ENCODE measurements around the gene PTCD2. TPM values are rescaled to one million over a fixed set of nuclear protein-coding genes. Genes with fewer than 3 reads are reported as not detected.

PTCD2 gene
- total and polyA plus RNA-seq, 7 experiments from 2014 or later, result 3.7 to 12.6 (median 6.0) TPM

DNA sequence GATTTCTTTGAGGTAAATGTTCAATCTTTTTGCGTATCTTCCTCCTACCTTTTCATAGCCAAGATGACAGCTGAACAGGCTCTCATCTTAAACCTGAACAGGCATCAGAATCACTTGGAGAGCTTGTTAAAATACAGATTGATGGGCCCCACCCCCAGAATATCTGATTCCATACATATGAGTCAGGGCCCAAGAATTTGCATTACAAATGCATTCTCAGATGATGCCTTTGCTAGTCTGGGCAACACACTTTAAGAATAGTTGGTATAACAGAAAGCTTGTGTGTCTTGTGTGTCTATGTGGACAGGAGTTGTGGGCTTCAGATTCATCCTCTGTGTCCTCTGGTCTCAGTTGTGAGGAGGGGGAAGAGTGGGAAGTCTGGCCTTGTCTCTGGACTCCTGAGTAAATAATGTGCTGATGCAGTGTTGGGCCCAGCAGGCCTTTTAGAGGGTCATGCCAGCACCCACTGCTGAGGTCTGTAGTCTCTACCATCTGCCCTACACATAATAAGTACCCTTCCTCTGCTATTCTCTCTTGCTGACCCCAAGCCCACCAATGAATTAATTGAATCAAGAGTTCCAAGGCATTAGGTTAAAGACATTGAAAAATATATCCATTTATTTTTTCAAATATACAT lies 43.1 kb downstream of the PTCD2 start:
- peaks cover 0 to 6% (median 0%) of the 10 kb centered on the region in 7 donors for H3K4me1 Mint-ChIP-seq
- DNase-seq, result no peak
- no peak overlapping the region for H3K4me3 Mint-ChIP-seq
- H3K27me3 Mint-ChIP-seq, result no peaks in the 10 kb centered on the region
- H3K9me3 Mint-ChIP-seq, result peaks cover 0 to 4% (median 0%) of the 10 kb centered on the region in 11 donors
- H3K27ac Mint-ChIP-seq, result peak overlapping the region in 2 of 9 donors; percentile 9 to 22
- no peaks in the 10 kb centered on the region for H3K4me1 ChIP-seq (ENCODE audit: control insufficient read depth in 2 of 2, insufficient read depth in 2 of 2, low read length in 2 of 2)
- intact Hi-C loops (cut with micrococcal nuclease), result loop anchor here in 1 of 2 donors (10.0 kb wide), 1 partner anchor 162 kb away; no protein-coding TSS in a partner anchor
- no peak overlapping the region for H3K27ac ChIP-seq (ENCODE audit: low read depth, low read length)
- H3K4me3 ChIP-seq (ENCODE audit: low read length), result no peak overlapping the region
- CTCF ChIA-PET, result interaction anchor here (1.0 kb wide), 1 partner anchor 10 kb away, joined by 4 read pairs; no protein-coding TSS in a partner anchor
- no peaks in the 10 kb centered on the region for H3K27me3 ChIP-seq (ENCODE audit: control insufficient read depth in 2 of 2, insufficient read depth in 2 of 2, low read length in 2 of 2)
- no peaks in the 10 kb centered on the region for H3K9me3 ChIP-seq (ENCODE audit: control insufficient read depth in 2 of 3, low read length in 3 of 3)
- peaks cover 0 to 34% (median 0%) of the 10 kb centered on the region in 3 experiments for H3K36me3 ChIP-seq (ENCODE audit: control insufficient read depth in 2 of 3, insufficient read depth in 3 of 3, low read length in 3 of 3)
- H3K36me3 Mint-ChIP-seq, result peaks cover 16 to 53% (median 32%) of the 10 kb centered on the region in 5 donors
- POLR2A ChIA-PET, result no interaction called here
- ATAC-seq, result no peak

DNA sequence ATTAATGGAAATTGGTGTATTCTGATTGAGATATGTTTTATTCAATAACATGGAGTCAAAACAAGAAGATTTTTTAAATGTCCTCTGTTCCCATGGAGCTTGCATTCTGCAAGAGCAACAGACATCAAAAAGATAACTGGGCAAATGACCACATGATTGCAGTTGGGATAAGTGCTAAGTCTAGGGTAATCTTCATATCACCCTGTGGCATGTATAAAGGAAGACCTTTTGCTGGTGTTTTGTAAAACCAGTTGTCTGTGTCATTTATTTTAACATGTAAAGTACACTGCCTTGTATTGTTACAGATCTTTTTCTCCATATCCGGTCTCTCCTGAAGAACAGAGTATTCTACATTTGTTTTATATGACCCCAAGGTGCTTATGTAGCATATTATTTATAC lies 44.0 kb downstream of the PTCD2 start:
- no peaks in the 10 kb centered on the region for H3K9me3 ChIP-seq (ENCODE audit: control insufficient read depth in 2 of 3, low read length in 3 of 3)
- H3K27ac ChIP-seq (ENCODE audit: low read depth, low read length), result no peak overlapping the region
- H3K4me3 ChIP-seq (ENCODE audit: low read length), result no peak overlapping the region
- peaks cover 0 to 28% (median 0%) of the 10 kb centered on the region in 3 experiments for H3K36me3 ChIP-seq (ENCODE audit: control insufficient read depth in 2 of 3, insufficient read depth in 3 of 3, low read length in 3 of 3)
- Mint-ChIP-seq H3K27ac (no peak overlapping the region), H3K27me3 (no peaks in the 10 kb centered on the region), H3K36me3 (peaks cover 16 to 53% (median 24%) of the 10 kb centered on the region in 5 donors), H3K4me3 (no peak overlapping the region), H3K4me1 (peaks cover 0 to 7% (median 0%) of the 10 kb centered on the region in 7 donors), H3K9me3 (peaks cover 0 to 4% (median 0%) of the 10 kb centered on the region in 11 donors)
- ChIA-PET POLR2A (no interaction called here), CTCF (interaction anchor here (1.0 kb wide), 2 partner anchors 9 to 455 kb away, joined by 3 to 4 read pairs; no protein-coding TSS in a partner anchor)
- ATAC-seq (no peak), DNase-seq (no peak)
- no peaks in the 10 kb centered on the region for H3K27me3 ChIP-seq (ENCODE audit: control insufficient read depth in 2 of 2, insufficient read depth in 2 of 2, low read length in 2 of 2)
- intact Hi-C loops (cut with micrococcal nuclease), result loop anchor here in 1 of 2 donors (10.0 kb wide), 1 partner anchor 161 kb away; no protein-coding TSS in a partner anchor
- no peaks in the 10 kb centered on the region for H3K4me1 ChIP-seq (ENCODE audit: control insufficient read depth in 2 of 2, insufficient read depth in 2 of 2, low read length in 2 of 2)

DNA sequence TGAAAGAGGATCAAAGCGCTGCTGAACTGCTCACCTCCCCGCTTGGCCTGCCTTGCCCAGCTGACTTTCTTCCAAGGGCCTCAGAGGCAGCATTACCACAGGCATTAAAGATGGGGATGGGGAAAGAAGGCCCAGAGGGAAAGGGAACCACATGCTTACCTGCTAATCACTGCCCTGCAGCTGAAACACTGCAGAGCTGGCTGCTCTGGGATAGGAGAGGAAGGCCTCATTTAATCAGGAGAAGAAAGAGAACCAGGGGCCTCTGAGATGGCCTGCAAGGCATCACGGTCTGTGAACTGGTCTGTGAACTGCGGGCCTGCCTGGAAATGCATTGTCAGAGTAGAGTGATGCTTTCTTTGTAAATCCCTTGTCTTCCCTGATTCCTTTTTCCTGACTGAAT lies 44.8 kb downstream of the PTCD2 start:
- Histone ChIP-seq H3K27ac (ENCODE audit: low read depth, low read length) (no peak overlapping the region), H3K9me3 (ENCODE audit: control insufficient read depth in 2 of 3, low read length in 3 of 3) (no peaks in the 10 kb centered on the region), H3K4me1 (ENCODE audit: control insufficient read depth in 2 of 2, insufficient read depth in 2 of 2, low read length in 2 of 2) (no peaks in the 10 kb centered on the region), H3K36me3 (ENCODE audit: control insufficient read depth in 2 of 3, insufficient read depth in 3 of 3, low read length in 3 of 3) (peaks cover 0 to 21% (median 0%) of the 10 kb centered on the region in 3 experiments), H3K27me3 (ENCODE audit: control insufficient read depth in 2 of 2, insufficient read depth in 2 of 2, low read length in 2 of 2) (no peaks in the 10 kb centered on the region), H3K4me3 (ENCODE audit: low read length) (no peak overlapping the region)
- POLR2A ChIA-PET, result no interaction called here
- no peak overlapping the region for H3K4me3 Mint-ChIP-seq
- peaks cover 0 to 7% (median 0%) of the 10 kb centered on the region in 7 donors for H3K4me1 Mint-ChIP-seq
- H3K36me3 Mint-ChIP-seq, result peaks cover 11 to 47% (median 19%) of the 10 kb centered on the region in 5 donors
- CTCF ChIA-PET, result no interaction called here
- ATAC-seq, result no peak
- intact Hi-C loops (cut with micrococcal nuclease), result loop anchor here in 1 of 2 donors (10.0 kb wide), 1 partner anchor 160 kb away; no protein-coding TSS in a partner anchor
- H3K27ac Mint-ChIP-seq, result no peak overlapping the region
- H3K27me3 Mint-ChIP-seq, result no peaks in the 10 kb centered on the region
- DNase-seq, result no peak
- peaks cover 0 to 4% (median 0%) of the 10 kb centered on the region in 11 donors for H3K9me3 Mint-ChIP-seq

DNA sequence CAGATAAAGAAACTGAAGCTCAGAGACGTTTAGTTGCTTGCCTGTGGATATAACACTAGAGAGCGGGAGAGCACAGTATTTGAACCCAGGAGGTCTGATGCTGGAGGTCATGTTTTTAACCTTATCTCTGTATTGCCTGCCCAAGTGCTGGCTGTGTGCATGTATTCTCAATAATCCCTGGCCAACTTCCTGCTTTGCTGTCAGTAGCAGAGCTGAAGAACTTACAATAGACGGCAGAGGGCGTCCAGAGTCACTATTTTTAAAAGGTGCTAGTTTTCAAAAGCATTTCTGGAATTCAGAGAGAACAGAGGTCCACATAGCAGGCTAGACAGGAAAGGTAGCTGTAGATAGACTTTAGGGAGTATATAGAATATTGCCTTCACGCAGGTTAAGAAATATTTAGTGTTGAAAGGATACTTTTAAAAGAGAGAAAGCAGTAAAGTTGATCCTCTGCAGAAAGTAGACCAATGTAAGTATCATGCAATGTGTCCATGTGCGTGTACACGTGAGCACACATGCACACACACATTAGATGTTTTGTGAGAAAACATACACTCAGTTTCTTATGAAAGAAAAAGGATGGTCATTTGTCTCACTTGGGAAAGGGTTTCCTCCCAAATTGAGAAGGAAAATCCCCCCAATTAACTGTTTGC lies 46.3 kb downstream of the PTCD2 start:
- peaks cover 11 to 44% (median 16%) of the 10 kb centered on the region in 5 donors for H3K36me3 Mint-ChIP-seq
- Histone ChIP-seq H3K27ac (ENCODE audit: low read depth, low read length) (no peak overlapping the region), H3K9me3 (ENCODE audit: control insufficient read depth in 2 of 3, low read length in 3 of 3) (no peaks in the 10 kb centered on the region), H3K27me3 (ENCODE audit: control insufficient read depth in 2 of 2, insufficient read depth in 2 of 2, low read length in 2 of 2) (no peaks in the 10 kb centered on the region), H3K36me3 (ENCODE audit: control insufficient read depth in 2 of 3, insufficient read depth in 3 of 3, low read length in 3 of 3) (peaks cover 0 to 11% (median 0%) of the 10 kb centered on the region in 3 experiments), H3K4me1 (ENCODE audit: control insufficient read depth in 2 of 2, insufficient read depth in 2 of 2, low read length in 2 of 2) (no peaks in the 10 kb centered on the region), H3K4me3 (ENCODE audit: low read length) (no peak overlapping the region)
- ChIA-PET CTCF (interaction anchor here (0.6 to 2.1 kb wide), 4 partner anchors 9 to 712 kb away, joined by 3 to 7 read pairs (median 4); no protein-coding TSS in a partner anchor), POLR2A (no interaction called here)
- H3K4me3 Mint-ChIP-seq, result no peak overlapping the region
- DNase-seq (peak in 6 of 9 donors; percentile 2 to 32 (median 12)), ATAC-seq (peak; percentile 74)
- intact Hi-C loops (cut with micrococcal nuclease), result loop anchor here (1.0 to 10.0 kb wide), 4 partner anchors 158 to 836 kb away; partner anchors contain the start of gene TNPO1 (in 1 of the 2)
- H3K27ac Mint-ChIP-seq, result peak overlapping the region in 1 of 9 donors; percentile 8
- peaks cover 0 to 7% (median 0%) of the 10 kb centered on the region in 7 donors for H3K4me1 Mint-ChIP-seq
- H3K9me3 Mint-ChIP-seq, result peaks cover 0 to 4% (median 0%) of the 10 kb centered on the region in 11 donors
- no peaks in the 10 kb centered on the region for H3K27me3 Mint-ChIP-seq

DNA sequence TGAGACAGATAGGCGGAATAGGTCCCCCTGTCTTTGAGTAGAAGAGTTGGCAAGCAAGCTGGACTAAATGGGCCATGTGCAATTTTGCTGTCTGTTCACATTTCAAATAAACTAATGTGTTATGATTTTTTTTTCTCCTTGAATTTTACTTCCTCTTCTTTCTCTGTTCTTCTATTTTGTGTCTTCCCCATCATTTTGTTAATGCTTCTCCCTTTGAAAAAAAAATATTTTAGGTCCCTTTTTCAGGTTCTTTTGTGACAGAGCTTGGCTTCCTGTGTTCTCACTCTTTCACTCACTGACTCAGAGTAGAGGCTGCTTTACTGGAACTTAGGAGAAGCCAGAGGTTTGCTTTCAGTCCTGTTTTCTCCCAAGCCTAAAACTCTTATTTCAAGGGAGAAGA lies 48.1 kb downstream of the PTCD2 start:
- ATAC-seq (no peak), DNase-seq (no peak)
- H3K27ac ChIP-seq (ENCODE audit: low read depth, low read length), result no peak overlapping the region
- H3K36me3 ChIP-seq (ENCODE audit: control insufficient read depth in 2 of 3, insufficient read depth in 3 of 3, low read length in 3 of 3), result no peaks in the 10 kb centered on the region
- Mint-ChIP-seq H3K9me3 (no peaks in the 10 kb centered on the region), H3K4me3 (no peak overlapping the region), H3K4me1 (peaks cover 0 to 7% (median 0%) of the 10 kb centered on the region in 7 donors), H3K36me3 (peaks cover 0 to 28% (median 6%) of the 10 kb centered on the region in 5 donors), H3K27ac (no peak overlapping the region), H3K27me3 (no peaks in the 10 kb centered on the region)
- no peaks in the 10 kb centered on the region for H3K4me1 ChIP-seq (ENCODE audit: control insufficient read depth in 2 of 2, insufficient read depth in 2 of 2, low read length in 2 of 2)
- H3K4me3 ChIP-seq (ENCODE audit: low read length), result no peak overlapping the region
- no peaks in the 10 kb centered on the region for H3K27me3 ChIP-seq (ENCODE audit: control insufficient read depth in 2 of 2, insufficient read depth in 2 of 2, low read length in 2 of 2)
- no peaks in the 10 kb centered on the region for H3K9me3 ChIP-seq (ENCODE audit: control insufficient read depth in 2 of 3, low read length in 3 of 3)
- CTCF ChIA-PET, result no interaction called here
- POLR2A ChIA-PET, result no interaction called here
- intact Hi-C loops (cut with micrococcal nuclease), result loop anchor here in 1 of 2 donors (10.0 kb wide), 1 partner anchor 157 kb away; no protein-coding TSS in a partner anchor

DNA sequence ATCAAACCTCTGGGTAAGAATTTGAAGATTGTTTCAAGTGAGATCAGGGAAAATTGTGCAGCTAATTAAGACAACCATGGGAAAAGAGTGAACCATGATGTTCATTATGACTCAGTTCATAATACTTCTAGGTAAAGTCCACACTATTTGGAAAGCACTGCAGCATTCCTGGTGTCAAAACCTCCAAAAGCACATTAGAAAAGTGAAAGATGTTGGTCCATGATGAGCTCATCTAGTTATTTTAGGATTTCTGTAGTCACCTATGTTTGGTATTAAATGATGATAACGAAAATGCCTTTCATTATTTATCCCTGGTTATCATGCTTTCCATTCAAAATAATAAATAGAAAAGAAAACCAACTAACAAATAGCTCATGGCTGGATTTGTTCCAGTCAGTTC lies 49.1 kb downstream of the PTCD2 start:
- intact Hi-C loops (cut with micrococcal nuclease), result loop anchor here in 1 of 2 donors (10.0 kb wide), 1 partner anchor 156 kb away; no protein-coding TSS in a partner anchor
- no peaks in the 10 kb centered on the region for H3K27me3 ChIP-seq (ENCODE audit: control insufficient read depth in 2 of 2, insufficient read depth in 2 of 2, low read length in 2 of 2)

More for the DNA sequence above, 49.1 kb downstream of the PTCD2 start:
- Mint-ChIP-seq H3K4me3 (no peak overlapping the region), H3K27ac (no peak overlapping the region), H3K4me1 (peaks cover 0 to 7% (median 0%) of the 10 kb centered on the region in 7 donors), H3K36me3 (peaks cover 0 to 22% (median 6%) of the 10 kb centered on the region in 5 donors), H3K9me3 (no peaks in the 10 kb centered on the region), H3K27me3 (no peaks in the 10 kb centered on the region)
- CTCF ChIA-PET, result no interaction called here
- no peak overlapping the region for H3K27ac ChIP-seq (ENCODE audit: low read depth, low read length)
- POLR2A ChIA-PET, result no interaction called here
- no peaks in the 10 kb centered on the region for H3K36me3 ChIP-seq (ENCODE audit: control insufficient read depth in 2 of 3, insufficient read depth in 3 of 3, low read length in 3 of 3)
- H3K4me1 ChIP-seq (ENCODE audit: control insufficient read depth in 2 of 2, insufficient read depth in 2 of 2, low read length in 2 of 2), result no peaks in the 10 kb centered on the region
- DNase-seq, result no peak
- no peak overlapping the region for H3K4me3 ChIP-seq (ENCODE audit: low read length)
- no peak for ATAC-seq
- no peaks in the 10 kb centered on the region for H3K9me3 ChIP-seq (ENCODE audit: control insufficient read depth in 2 of 3, low read length in 3 of 3)
